GM12873 (cell line): ENCODE measurements around the gene ENPP7.

Source experiments
- CTCF ChIP-seq: IDR thresholded peaks from 2 replicates; pipeline ENCODE4 v1.5.1; 2012; ENCODE audit warnings: low read depth, mild to moderate bottlenecking, moderate library complexity, low read length, control low read depth; ENCODE audit not compliant: insufficient read depth; ENCODE audit errors: missing control alignments

The ENPP7 gene

GRCh38 chr17:79749156-79749815 is 18.5 kb downstream of the ENPP7 start:
- TF ChIP-seq CTCF: no peak

GRCh38 chr17:79749958-79750357 is 19.2 kb downstream of the ENPP7 start:
- no peak for TF ChIP-seq CTCF

GRCh38 chr17:79750650-79751545 is 20.2 kb downstream of the ENPP7 start:
- no peak for TF ChIP-seq CTCF

GRCh38 chr17:79752175-79752574 is 21.4 kb downstream of the ENPP7 start:
- no peak for TF ChIP-seq CTCF

GRCh38 chr17:79754370-79754769 is 23.6 kb downstream of the ENPP7 start:
- no peak for TF ChIP-seq CTCF

- no peak for TF ChIP-seq CTCF
Observed at GRCh38 chr17:79755591-79755990, 24.8 kb downstream of the ENPP7 start.

- no peak for TF ChIP-seq CTCF
Observed at GRCh38 chr17:79757140-79757745, 26.5 kb downstream of the ENPP7 start.
